Glomerular endothelial cell (primary cell): ENCODE measurements around the gene JAML. TPM values are rescaled to one million over a fixed set of nuclear protein-coding genes. Genes with fewer than 3 reads are reported as not detected.

Source experiments
- DNase-seq: peaks from one replicate; pipeline ENCODE4 v3.0.0-alpha.2; 2011; ENCODE audit warnings: low read depth, low spot score; ENCODE audit errors: extremely low read depth
- total RNA-seq: library from RNA; depleted of rRNA; stranded (reverse); fragments of >200 nt; gene quantifications from 2 replicates; pipeline ENCODE4 v1.2.3, GENCODE V29; 2015

Gene JAML
- total RNA-seq: not detected in 2 replicates

- no peak for DNase-seq
Measured at GRCh38 chr11:118224511-118225188, at the start of gene JAML. Gene JAML (minus strand): TSS chr11:118225011. CDS start chr11:118214866, 10,145 bp downstream.

GRCh38 chr11:118274186-118274585 lies 49.4 kb upstream of the JAML start:
- DNase-seq: no peak

- no peak for DNase-seq
Measured at GRCh38 chr11:118272001-118272400, 47.2 kb upstream of the JAML start.

GRCh38 chr11:118267486-118267885 lies 42.7 kb upstream of the JAML start:
- no peak for DNase-seq

GRCh38 chr11:118265954-118266353 lies 41.1 kb upstream of the JAML start:
- no peak for DNase-seq

- DNase-seq: no peak
Measured at GRCh38 chr11:118264569-118265465, 40.0 kb upstream of the JAML start.

- DNase-seq: no peak
Measured at GRCh38 chr11:118263695-118264568, 39.1 kb upstream of the JAML start, which contains the start of gene MPZL2. Gene MPZL2 (minus strand): TSS chr11:118264297. CDS start chr11:118264153, 144 bp downstream.

GRCh38 chr11:118263112-118263511 lies 38.3 kb upstream of the JAML start:
- DNase-seq: no peak

- no peak for DNase-seq
Measured at GRCh38 chr11:118260353-118260752, 35.5 kb upstream of the JAML start.

GRCh38 chr11:118259138-118259537 lies 34.3 kb upstream of the JAML start:
- DNase-seq: no peak

- no peak for DNase-seq
Measured at GRCh38 chr11:118258410-118258809, 33.6 kb upstream of the JAML start.

GRCh38 chr11:118252688-118253087 lies 27.9 kb upstream of the JAML start:
- no peak for DNase-seq

GRCh38 chr11:118251858-118252652 lies 27.2 kb upstream of the JAML start, which contains the start of gene MPZL3:
Gene MPZL3 (minus strand): TSS chr11:118252365. CDS start chr11:118252294, 71 bp downstream.
- DNase-seq: no peak

GRCh38 chr11:118247041-118247440 lies 22.2 kb upstream of the JAML start:
- no peak for DNase-seq

- DNase-seq: no peak
Measured at GRCh38 chr11:118245936-118246562, 21.2 kb upstream of the JAML start.

- no peak for DNase-seq
Measured at GRCh38 chr11:118243993-118244762, 19.4 kb upstream of the JAML start.

- DNase-seq: no peak
Measured at GRCh38 chr11:118243161-118243560, 18.4 kb upstream of the JAML start.

- no peak for DNase-seq
Measured at GRCh38 chr11:118241764-118242098, 16.9 kb upstream of the JAML start.
